IMR-90 (cell line): ENCODE measurements around the gene FCRL6.

Experiments
- BHLHE40 ChIP-seq: fragments of 150-350 bp; IDR thresholded peaks from 2 replicates; pipeline ENCODE4 v1.6.1; 2016; ENCODE audit warnings: mild to moderate bottlenecking, low read depth, low read length
- CEBPB ChIP-seq: IDR thresholded peaks from 2 replicates; pipeline ENCODE4 v1.6.1; 2012; ENCODE audit warnings: low read depth, low read length, improper control_type of control experiment
- CHD1 ChIP-seq: IDR thresholded peaks from 2 replicates; pipeline ENCODE4 v1.6.1; 2012; ENCODE audit warnings: low read depth, low read length, improper control_type of control experiment
- CTCF ChIP-seq: conservative IDR thresholded peaks from 2 replicates; pipeline ENCODE4 v1.5.1; 2012; ENCODE audit warnings: mild to moderate bottlenecking, low read depth, low read length, improper control_type of control experiment
- MAFK ChIP-seq: IDR thresholded peaks from 2 replicates; pipeline ENCODE4 v1.6.1; 2012; ENCODE audit warnings: low read depth, low read length, improper control_type of control experiment
- MAZ ChIP-seq: IDR thresholded peaks from 2 replicates; pipeline ENCODE4 v1.6.1; 2012; ENCODE audit warnings: low read depth, mild to moderate bottlenecking, low read length, improper control_type of control experiment, moderate library complexity, borderline replicate concordance
- NFE2L2 ChIP-seq: fragments of 150-350 bp; IDR thresholded peaks from 2 replicates; pipeline ENCODE4 v1.6.1; 2016; ENCODE audit warnings: low read depth, mild to moderate bottlenecking, low read length
- POLR2A ChIP-seq: IDR thresholded peaks from 2 replicates; pipeline ENCODE4 v1.6.1; 2012; ENCODE audit warnings: mild to moderate bottlenecking, low read depth, low read length
- RAD21 ChIP-seq: IDR thresholded peaks from 2 replicates; pipeline ENCODE4 v1.6.1; 2012; ENCODE audit warnings: low read length, improper control_type of control experiment
- RFX5 ChIP-seq: IDR thresholded peaks from 2 replicates; pipeline ENCODE4 v1.8.0; 2012; ENCODE audit warnings: low read depth, mild to moderate bottlenecking, low read length, moderate library complexity
- SMC3 ChIP-seq: fragments of 150-350 bp; IDR thresholded peaks from 2 replicates; pipeline ENCODE4 v1.6.1; 2016; ENCODE audit warnings: low read depth, mild to moderate bottlenecking, antibody characterized with exemption, low read length, moderate library complexity
- TF ChIP-seq, protein P1 (sequence below): fragments of 150-350 bp; IDR thresholded peaks from 2 replicates; pipeline ENCODE4 v1.6.1; 2017; ENCODE audit warnings: mild to moderate bottlenecking, antibody characterized with exemption, low read length, low read depth

- TF ChIP-seq RFX5 (no peak), CTCF (no peak), RAD21 (no peak), POLR2A (no peak), BHLHE40 (no peak), CEBPB (no peak), SMC3 (no peak), MAFK (no peak), MAZ (no peak), CHD1 (no peak), NFE2L2 (no peak)
- TF ChIP-seq, protein P1, sequence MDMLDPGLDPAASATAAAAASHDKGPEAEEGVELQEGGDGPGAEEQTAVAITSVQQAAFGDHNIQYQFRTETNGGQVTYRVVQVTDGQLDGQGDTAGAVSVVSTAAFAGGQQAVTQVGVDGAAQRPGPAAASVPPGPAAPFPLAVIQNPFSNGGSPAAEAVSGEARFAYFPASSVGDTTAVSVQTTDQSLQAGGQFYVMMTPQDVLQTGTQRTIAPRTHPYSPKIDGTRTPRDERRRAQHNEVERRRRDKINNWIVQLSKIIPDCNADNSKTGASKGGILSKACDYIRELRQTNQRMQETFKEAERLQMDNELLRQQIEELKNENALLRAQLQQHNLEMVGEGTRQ = no peak
Observed at GRCh38 chr1:159828176-159828575, 26.0 kb downstream of the FCRL6 start.
